Right cardiac atrium (tissue), 5 donors: Measurements from ENCODE around the gene ALDH16A1. TPM values are rescaled to one million over a fixed set of nuclear protein-coding genes. Genes with fewer than 3 reads are reported as not detected.
A peak's percentile ranks its signal among the peaks of the same experiment; 100 is the strongest.

Source experiments
- ATAC-seq, 2 donors: fragments of 200-7000 bp; cut with Tn5 transposase; one replicate each; pipeline versions ENCODE4 v1.8.0 to v1.9.1; 2020; ENCODE audit warnings: moderate library complexity in 2 of 2, mild to moderate bottlenecking in 1 of 2
- DNase-seq, 3 donors: peaks; one replicate each; pipeline ENCODE4 v3.0.0-alpha.2; 2020
- H3K27ac ChIP-seq: one replicate; pipeline ENCODE4 v1.5.1; 2013; ENCODE audit warnings: mild to moderate bottlenecking, low read length, control low read depth, moderate library complexity
- H3K27me3 ChIP-seq: one replicate; pipeline ENCODE4 v1.6.1; 2013; ENCODE audit not compliant: control insufficient read depth, insufficient read depth
- H3K4me1 ChIP-seq: one replicate; pipeline ENCODE4 v1.6.1; 2013; ENCODE audit warnings: low read length; ENCODE audit not compliant: control insufficient read depth, insufficient read depth
- H3K4me3 ChIP-seq: one replicate; pipeline ENCODE4 v1.5.1; 2013; ENCODE audit warnings: low read length, control low read depth
- H3K9me3 ChIP-seq: one replicate; pipeline ENCODE4 v1.6.1; 2013; ENCODE audit warnings: low read length; ENCODE audit not compliant: control insufficient read depth
- WGBS: extraction: QIAGEN DNeasy Blood & Tissue Kit; methylation state at CpG from one replicate; pipeline ENCODE4 v1.1.7; 2013; 5-methylcytosine and 5-hydroxymethylcytosine counted together
- intact Hi-C, 4 donors: fragments of 100-400 bp; cut with DNase I; formaldehyde crosslinking; loops; one replicate each; pipeline versions ENCODE4 v1.11.0 to v1.14.0; 2022 to 2023
- polyA plus RNA-seq: library from polyadenylated mRNA; stranded (reverse); fragments of 200-250 nt; gene quantifications from one replicate; pipeline ENCODE4 v1.2.3, GENCODE V29; 2013
- total RNA-seq, 4 donors: library from RNA; stranded (reverse); fragmentation: NEBNext Ultra II Directional; extraction: Animal tissue kit (Norgen Biotek cat#: 25700); gene quantifications; one replicate each; pipeline ENCODE4 v1.2.1, GENCODE V29; 2021
- donor health status: healthy with polysubstance abuse.
- donor health status: DM: no; HTN: yes; CAD: no.
- donor health status: DM: no; HTN: no; CAD: no.
- donor health status: DM: no; HTN: yes; CAD: no; lungs with severe emphysema.
- donor health status: DM: yes; HTN: yes; CAD: no.

Gene ALDH16A1
- total and polyA plus RNA-seq, 5 donors, result 9.3 to 17.7 (median 11.4) TPM

GRCh38 chr19:49490287-49491029 is 37.4 kb downstream of the ALDH16A1 start:
- no peaks in the 10 kb centered on the region for H3K27me3 ChIP-seq
- no peak overlapping the region for H3K4me3 ChIP-seq
- H3K4me1 ChIP-seq, result peaks cover 6% of the 10 kb centered on the region
- WGBS, result 84% methylated on average over 27 of the region's 27 CpGs
- ATAC-seq (no peak), DNase-seq (no peak)
- no peak overlapping the region for H3K27ac ChIP-seq
- intact Hi-C loops, result no loop called here
- no peaks in the 10 kb centered on the region for H3K9me3 ChIP-seq

- H3K9me3 ChIP-seq, result no peaks in the 10 kb centered on the region
- no peaks in the 10 kb centered on the region for H3K27me3 ChIP-seq
- H3K4me1 ChIP-seq, result peaks cover 6% of the 10 kb centered on the region
- DNase-seq (no peak), ATAC-seq (no peak)
- H3K27ac ChIP-seq, result no peak overlapping the region
- H3K4me3 ChIP-seq, result no peak overlapping the region
- 64% methylated on average over 17 of the region's 17 CpGs for WGBS
- intact Hi-C loops, result no loop called here
Observed at GRCh38 chr19:49491030-49491803, 38.2 kb downstream of the ALDH16A1 start.

- Histone ChIP-seq H3K4me3 (no peak overlapping the region), H3K27ac (no peak overlapping the region), H3K9me3 (no peaks in the 10 kb centered on the region), H3K27me3 (no peaks in the 10 kb centered on the region), H3K4me1 (peaks cover 6% of the 10 kb centered on the region)
- 63% methylated on average over 7 of the region's 7 CpGs for WGBS
- ATAC-seq, result no peak
- intact Hi-C loops, result no loop called here
- DNase-seq, result no peak
Observed at GRCh38 chr19:49491804-49492572, 39.0 kb downstream of the ALDH16A1 start.

DNA sequence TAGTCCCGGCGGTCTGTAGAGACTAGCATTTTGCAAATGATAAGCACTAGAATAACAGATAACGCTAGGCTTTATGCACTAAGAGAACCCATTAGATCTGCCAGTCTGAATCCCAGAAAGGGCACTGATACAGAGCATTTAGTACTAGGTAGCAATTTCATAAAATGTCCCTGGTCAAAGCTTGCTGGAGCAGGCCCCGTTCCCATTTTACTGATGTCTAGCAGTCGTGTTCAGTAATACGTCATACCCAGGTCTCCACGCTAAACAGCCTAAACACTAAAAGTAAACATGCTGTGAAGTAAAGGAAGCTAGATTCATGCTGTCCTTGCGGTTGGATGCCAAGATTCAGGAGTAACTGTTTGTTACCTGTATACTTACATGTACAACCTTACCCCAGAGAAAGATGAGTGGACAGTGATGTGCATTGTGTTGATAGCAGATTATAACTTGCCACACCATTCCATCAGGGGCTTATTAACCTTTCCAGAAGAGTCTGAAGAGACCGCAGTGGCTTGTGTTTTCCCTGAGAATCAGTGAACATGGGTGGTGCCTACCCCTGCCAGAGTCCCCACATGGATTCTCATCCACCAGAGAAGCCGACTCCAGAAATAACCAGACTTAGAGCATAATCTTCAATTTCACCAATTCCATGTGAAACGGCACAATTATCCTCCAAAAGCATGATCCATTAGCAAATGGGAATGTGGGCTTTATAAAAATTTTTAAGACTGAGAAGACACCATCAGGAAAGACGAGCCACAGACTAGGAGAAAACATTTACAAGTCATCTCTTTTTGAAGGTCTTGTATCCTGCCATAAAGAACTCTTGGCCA is 39.8 kb downstream of the ALDH16A1 start:
- peaks cover 6% of the 10 kb centered on the region for H3K4me1 ChIP-seq

DNA sequence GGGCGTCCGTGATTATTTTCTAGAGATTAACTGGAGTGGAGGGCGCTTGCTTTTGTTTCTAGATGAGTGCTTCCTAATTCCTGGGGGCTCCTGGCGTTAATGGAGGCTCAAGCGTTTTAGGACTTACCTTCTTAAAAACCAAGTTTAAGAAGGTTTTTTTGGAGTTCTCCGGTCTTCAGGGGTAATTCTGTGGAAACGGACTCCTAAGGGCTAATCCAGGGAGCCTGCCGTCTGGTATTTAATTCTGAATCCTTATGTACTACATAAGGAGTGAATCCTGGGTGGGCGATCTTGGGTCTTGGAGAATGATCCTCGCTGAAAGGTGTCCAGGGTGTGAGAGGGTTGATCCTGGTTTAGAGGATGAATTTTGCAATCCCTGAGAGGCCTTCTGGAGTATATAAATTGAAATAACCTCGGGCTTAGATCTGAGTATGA is 43.6 kb downstream of the ALDH16A1 start:
- no peak for ATAC-seq

More for the DNA sequence above, 39.8 kb downstream of the ALDH16A1 start:
- Histone ChIP-seq H3K9me3 (no peaks in the 10 kb centered on the region), H3K27me3 (no peaks in the 10 kb centered on the region), H3K27ac (no peak overlapping the region), H3K4me3 (no peak overlapping the region)
- ATAC-seq, result no peak
- no peak for DNase-seq
- intact Hi-C loops, result no loop called here
- 68% methylated on average over 12 of the region's 12 CpGs for WGBS

GRCh38 chr19:49497047-49497788 is 44.2 kb downstream of the ALDH16A1 start:
- WGBS, result 21% methylated on average over 22 of the region's 22 CpGs
- no peak for ATAC-seq
- intact Hi-C loops, result no loop called here

More for the DNA sequence above, 43.6 kb downstream of the ALDH16A1 start:
- DNase-seq, result no peak
- WGBS, result under 1% methylated on average over 11 of the region's 11 CpGs
- Histone ChIP-seq H3K4me3 (peak overlapping the region; percentile 95), H3K4me1 (peaks cover 3% of the 10 kb centered on the region), H3K27ac (peak overlapping the region; percentile 94), H3K27me3 (no peaks in the 10 kb centered on the region), H3K9me3 (no peaks in the 10 kb centered on the region)
- intact Hi-C loops, result no loop called here

GRCh38 chr19:49497789-49498103 is 44.7 kb downstream of the ALDH16A1 start:
- peak in 1 of 3 donors; percentile 37 for DNase-seq
- 89% methylated on average over 12 of the region's 12 CpGs for WGBS
- intact Hi-C loops, result no loop called here

More at GRCh38 chr19:49497047-49497788, 44.2 kb downstream of the ALDH16A1 start:
- Histone ChIP-seq H3K27ac (peak overlapping the region; percentile 94), H3K4me1 (peaks cover 3% of the 10 kb centered on the region), H3K4me3 (peak overlapping the region; percentile 95), H3K9me3 (no peaks in the 10 kb centered on the region), H3K27me3 (no peaks in the 10 kb centered on the region)
- DNase-seq, result peak; percentile 70 to 88 (median 80)

GRCh38 chr19:49498475-49498874 is 45.5 kb downstream of the ALDH16A1 start:
- no peak overlapping the region for H3K4me3 ChIP-seq
- no peaks in the 10 kb centered on the region for H3K27me3 ChIP-seq
- intact Hi-C loops, result no loop called here
- no peak for ATAC-seq
- DNase-seq, result peak in 1 of 3 donors; percentile 34
- peaks cover 5% of the 10 kb centered on the region for H3K4me1 ChIP-seq
- WGBS, result 85% methylated on average over 7 of the region's 7 CpGs
- H3K9me3 ChIP-seq, result no peaks in the 10 kb centered on the region
- H3K27ac ChIP-seq, result no peak overlapping the region

More at GRCh38 chr19:49497789-49498103, 44.7 kb downstream of the ALDH16A1 start:
- Histone ChIP-seq H3K9me3 (no peaks in the 10 kb centered on the region), H3K4me1 (peaks cover 3% of the 10 kb centered on the region), H3K27me3 (no peaks in the 10 kb centered on the region), H3K4me3 (no peak overlapping the region), H3K27ac (no peak overlapping the region)
- no peak for ATAC-seq

DNA sequence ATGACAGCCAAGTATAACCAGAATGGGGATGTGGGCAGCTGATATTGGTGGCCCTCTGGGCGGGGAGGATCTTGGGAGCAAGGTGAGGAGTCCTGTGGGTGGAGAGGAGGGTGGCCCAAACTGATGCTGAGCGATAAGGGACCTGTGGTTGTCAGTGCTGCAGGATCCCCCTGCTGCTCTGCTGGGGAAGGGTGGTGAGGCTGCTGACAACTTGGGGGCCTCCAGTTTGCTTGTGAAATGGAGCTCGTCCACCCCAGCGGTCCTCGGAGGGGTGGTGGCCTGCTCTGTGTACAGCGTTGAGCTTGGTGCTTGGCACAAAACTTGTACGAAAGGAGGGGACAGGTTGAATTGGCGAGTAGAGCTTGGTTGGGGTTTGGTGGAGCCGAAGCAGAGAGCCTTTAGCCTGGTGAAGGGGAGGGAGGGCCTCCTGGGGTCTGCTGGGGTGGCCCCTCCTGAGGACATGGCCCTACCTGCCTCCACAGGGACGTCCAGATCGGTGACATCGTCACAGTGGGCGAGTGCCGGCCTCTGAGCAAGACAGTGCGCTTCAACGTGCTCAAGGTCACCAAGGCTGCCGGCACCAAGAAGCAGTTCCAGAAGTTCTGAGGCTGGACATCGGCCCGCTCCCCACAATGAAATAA is 46.1 kb downstream of the ALDH16A1 start:
- 69% methylated on average over 19 of the region's 19 CpGs for WGBS
- DNase-seq, result peak in 1 of 3 donors; percentile 43
- H3K4me3 ChIP-seq, result no peak overlapping the region
- ATAC-seq, result no peak
- peaks cover 5% of the 10 kb centered on the region for H3K4me1 ChIP-seq
- H3K9me3 ChIP-seq, result no peaks in the 10 kb centered on the region
- no peaks in the 10 kb centered on the region for H3K27me3 ChIP-seq
- H3K27ac ChIP-seq, result no peak overlapping the region
- intact Hi-C loops, result no loop called here
